K562 (cell line): ENCODE measurements around the gene ARSA. TPM values are rescaled to one million over a fixed set of nuclear protein-coding genes. Genes with fewer than 3 reads are reported as not detected.

Experiments
- CREM ChIP-seq: IDR thresholded peaks from 2 replicates; pipeline ENCODE4 v1.6.1; 2014; ENCODE audit warnings: antibody characterized with exemption, low read depth
- ELF1 ChIP-seq: fragments of 200-800 bp; sonication (Bioruptor generic); IDR thresholded peaks from 2 replicates; pipeline ENCODE4 v1.6.1; 2016; ENCODE audit warnings: missing genetic modification characterization, missing compliant biosample characterization
- ESRRA ChIP-seq: fragments of 450-650 bp; IDR thresholded peaks from 2 replicates; pipeline ENCODE4 v1.6.1; 2014; ENCODE audit warnings: low read depth, mild to moderate bottlenecking, moderate library complexity, borderline replicate concordance
- HCFC1 ChIP-seq: IDR thresholded peaks from 2 replicates; pipeline ENCODE4 v1.6.1; 2012; ENCODE audit warnings: low read depth, low read length, improper control_type of control experiment
- MEF2D ChIP-seq: conservative IDR thresholded peaks from 2 replicates; pipeline ENCODE4 v1.6.1; 2016; ENCODE audit warnings: low read depth, missing genetic modification characterization, missing compliant biosample characterization
- MTA1 ChIP-seq: fragments of 450-650 bp; IDR thresholded peaks from 2 replicates; pipeline ENCODE4 v1.6.1; 2017; ENCODE audit warnings: borderline replicate concordance
- NRF1 ChIP-seq, 2 experiments: fragments of 450-650 bp; IDR thresholded peaks in 1 of 2; conservative IDR thresholded peaks in 1 of 2; 2 replicates each; pipeline ENCODE4 v1.6.1; 2014; ENCODE audit warnings: mild to moderate bottlenecking in 2 of 2
- PHF20 ChIP-seq: fragments of 450-650 bp; IDR thresholded peaks from 2 replicates; pipeline ENCODE4 v1.6.1; 2018; ENCODE audit not compliant: partially characterized antibody
- POLR2G ChIP-seq: fragments of 200-400 bp; formaldehyde crosslinking; IDR thresholded peaks from 2 replicates; pipeline ENCODE4 v1.6.1; 2017; ENCODE audit warnings: low read depth, mild to moderate bottlenecking, antibody characterized with exemption, low read length, moderate library complexity
- RAD21 ChIP-seq, 2 experiments: fragments of 250-450 bp in 1 of 2; fragments of 450-650 bp in 1 of 2; sonication (Bioruptor Pico) in 1 of 2; formaldehyde crosslinking in 1 of 2; IDR thresholded peaks in 1 of 2; conservative IDR thresholded peaks in 1 of 2; 2 replicates each; pipeline versions ENCODE4 v1.4.0 to v1.8.0; 2020 to 2022; ENCODE audit warnings: mild to moderate bottlenecking in 2 of 2, moderate library complexity in 1 of 2
- RBFOX2 ChIP-seq: fragments of 200-400 bp; formaldehyde crosslinking; IDR thresholded peaks from 2 replicates; pipeline ENCODE4 v1.6.1; 2017; ENCODE audit warnings: low read depth, mild to moderate bottlenecking, low read length, moderate library complexity
- TAF1 ChIP-seq: IDR thresholded peaks from 2 replicates; pipeline ENCODE4 v1.6.1; 2011; ENCODE audit warnings: mild to moderate bottlenecking, low read length, moderate library complexity; ENCODE audit not compliant: insufficient read depth, control insufficient read depth, severe bottlenecking; ENCODE audit errors: extremely low read depth
- TAF7 ChIP-seq: fragments of 450-650 bp; IDR thresholded peaks from 2 replicates; pipeline ENCODE4 v1.6.1; 2016; ENCODE audit warnings: missing genetic modification characterization, missing compliant biosample characterization
- ZNF232 ChIP-seq: sonication (generic); formaldehyde crosslinking; IDR thresholded peaks from 2 replicates; pipeline ENCODE4 v1.8.0; 2022; ENCODE audit warnings: mild to moderate bottlenecking, missing genetic modification reagents
- ZNF3 ChIP-seq: fragments of 250-450 bp; sonication (Bioruptor Pico); IDR thresholded peaks from 2 replicates; pipeline ENCODE4 v1.5.0; 2021; ENCODE audit warnings: mild to moderate bottlenecking, moderate library complexity
- ZNF311 ChIP-seq: fragments of 250-450 bp; sonication (Bioruptor Pico); IDR thresholded peaks from 2 replicates; pipeline ENCODE4 v1.4.0; 2020; ENCODE audit warnings: mild to moderate bottlenecking, moderate library complexity
- ZSCAN32 ChIP-seq: fragments of 450-650 bp; formaldehyde crosslinking; IDR thresholded peaks from 2 replicates; pipeline ENCODE4 v1.4.0; 2020; ENCODE audit warnings: mild to moderate bottlenecking, moderate library complexity
- polyA plus RNA-seq, 8 experiments: library from polyadenylated mRNA; depleted of rRNA in 4 of 8; stranded (reverse) in 5 of 8; unstranded in 3 of 8; fragments of >200 nt; fragmentation: Nextera tagmentation in 2 of 8; fragmentation: Illumina TruSeq in 1 of 8; extraction: Ambion mirVana in 2 of 8; extraction: Trizol in 1 of 8; gene quantifications; 2 replicates each; pipeline versions ENCODE4 v1.2.1 to v1.2.3, GENCODE V29; 2011 to 2014; ENCODE audit warnings: inconsistent platforms in 1 of 8, missing spikeins in 1 of 8
- total RNA-seq, 7 experiments: library from RNA; depleted of rRNA in 6 of 7; stranded (reverse); fragments of >200 nt in 6 of 7; fragmentation: Illumina TruSeq in 2 of 7; extraction: Trizol in 2 of 7; gene quantifications; 2 replicates each; pipeline versions ENCODE4 v1.2.1 to v1.2.3, GENCODE V29; 2011 to 2021; ENCODE audit warnings: low replicate concordance in 1 of 7
- TF ChIP-seq, protein P1 (sequence below): fragments of 250-450 bp; sonication (Bioruptor Pico); IDR thresholded peaks from 2 replicates; pipeline ENCODE4 v1.6.1; 2021; ENCODE audit warnings: mild to moderate bottlenecking
- TF ChIP-seq, protein P2 (sequence below): fragments of 450-650 bp; IDR thresholded peaks from 2 replicates; pipeline ENCODE4 v1.6.1; 2017; ENCODE audit warnings: mild to moderate bottlenecking, moderate library complexity
- TF ChIP-seq, protein P3 (sequence below), 2 experiments: IDR thresholded peaks; 2 replicates each; pipeline ENCODE4 v1.6.1; 2011; ENCODE audit warnings: borderline replicate concordance in 1 of 2, control low read depth in 1 of 2, low read depth in 1 of 2, low read length in 1 of 2, mild to moderate bottlenecking in 1 of 2, mixed read lengths in 1 of 2, moderate library complexity in 1 of 2; ENCODE audit not compliant: insufficient read depth in 1 of 2, insufficient read length in 1 of 2, poor library complexity in 1 of 2, severe bottlenecking in 1 of 2; ENCODE audit errors: extremely low read depth in 1 of 2
- TF ChIP-seq, protein P4 (sequence below): fragments of 250-450 bp; sonication (Bioruptor Pico); IDR thresholded peaks from 2 replicates; pipeline ENCODE4 v1.8.0; 2022; ENCODE audit warnings: inconsistent platforms, mild to moderate bottlenecking, moderate library complexity, borderline replicate concordance

Gene ARSA
- total and polyA plus RNA-seq, 9 of the 15 experiments (the other 6 are each of a cell fraction or from before 2014, with no cell fraction given), result 0.32 to 10.9 (median 1.8) TPM; not detected in 1

DNA sequence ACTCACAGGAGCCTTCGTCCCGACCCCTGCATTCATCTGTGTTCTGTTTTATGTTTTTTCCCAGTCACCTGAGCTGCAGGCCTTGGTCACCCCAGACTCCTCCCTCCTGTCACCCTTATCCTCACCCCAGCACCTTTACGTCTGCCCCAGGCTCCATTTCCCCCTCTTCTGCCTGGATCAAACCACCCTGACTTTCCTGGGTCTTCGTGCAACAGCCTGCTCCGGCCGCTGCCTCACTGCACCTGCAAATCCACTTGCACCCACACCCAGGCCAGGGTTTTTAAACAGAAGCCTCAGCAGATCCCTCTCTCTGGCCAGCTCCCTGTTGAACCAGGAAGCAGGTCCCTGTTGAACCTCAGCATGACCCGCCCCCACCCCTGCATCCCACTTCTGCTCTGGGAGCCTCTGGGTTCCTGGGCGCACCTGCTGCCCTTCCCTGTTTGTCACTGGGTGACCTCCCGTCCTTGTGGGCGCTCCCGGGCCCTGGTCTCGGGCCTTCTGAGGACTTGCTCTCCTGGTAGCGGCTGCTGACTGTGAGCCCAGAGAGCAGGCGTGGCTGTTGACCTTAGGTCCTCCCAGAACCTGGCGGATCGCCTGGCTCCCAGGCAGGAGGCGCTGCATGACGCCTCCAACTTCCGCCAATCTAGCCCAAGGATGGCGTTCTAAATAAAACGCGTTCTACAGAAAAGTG is 14.5 kb downstream of the ARSA start (continued):
- TF ChIP-seq, protein P1, sequence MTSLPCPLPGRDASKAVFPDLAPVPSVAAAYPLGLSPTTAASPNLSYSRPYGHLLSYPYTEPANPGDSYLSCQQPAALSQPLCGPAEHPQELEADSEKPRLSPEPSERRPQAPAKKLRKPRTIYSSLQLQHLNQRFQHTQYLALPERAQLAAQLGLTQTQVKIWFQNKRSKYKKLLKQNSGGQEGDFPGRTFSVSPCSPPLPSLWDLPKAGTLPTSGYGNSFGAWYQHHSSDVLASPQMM (CRISPR knock-in tag), result no peak
- TF ChIP-seq ZNF232 (CRISPR knock-in tag), result no peak
- TF ChIP-seq, protein P2, sequence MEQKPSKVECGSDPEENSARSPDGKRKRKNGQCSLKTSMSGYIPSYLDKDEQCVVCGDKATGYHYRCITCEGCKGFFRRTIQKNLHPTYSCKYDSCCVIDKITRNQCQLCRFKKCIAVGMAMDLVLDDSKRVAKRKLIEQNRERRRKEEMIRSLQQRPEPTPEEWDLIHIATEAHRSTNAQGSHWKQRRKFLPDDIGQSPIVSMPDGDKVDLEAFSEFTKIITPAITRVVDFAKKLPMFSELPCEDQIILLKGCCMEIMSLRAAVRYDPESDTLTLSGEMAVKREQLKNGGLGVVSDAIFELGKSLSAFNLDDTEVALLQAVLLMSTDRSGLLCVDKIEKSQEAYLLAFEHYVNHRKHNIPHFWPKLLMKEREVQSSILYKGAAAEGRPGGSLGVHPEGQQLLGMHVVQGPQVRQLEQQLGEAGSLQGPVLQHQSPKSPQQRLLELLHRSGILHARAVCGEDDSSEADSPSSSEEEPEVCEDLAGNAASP, result peak; percentile 59; the same call in 1 of the 2 replicates
- peak; percentile 25 for TF ChIP-seq TAF1
- peak; percentile 75 for TF ChIP-seq ELF1
- TF ChIP-seq RAD21 (CRISPR knock-in tag; conservative IDR thresholded peaks at IDR 0.05 in 1 of 2, IDR thresholded peaks at IDR 0.05 in 1 of 2), result 0 out of 4 replicates have a peak, but pooled peaks of 1 of the 2 experiments have one; percentile 4
- TF ChIP-seq MEF2D (tag), result no peak
- peak; percentile 72 for TF ChIP-seq POLR2G
- TF ChIP-seq, protein P3, sequence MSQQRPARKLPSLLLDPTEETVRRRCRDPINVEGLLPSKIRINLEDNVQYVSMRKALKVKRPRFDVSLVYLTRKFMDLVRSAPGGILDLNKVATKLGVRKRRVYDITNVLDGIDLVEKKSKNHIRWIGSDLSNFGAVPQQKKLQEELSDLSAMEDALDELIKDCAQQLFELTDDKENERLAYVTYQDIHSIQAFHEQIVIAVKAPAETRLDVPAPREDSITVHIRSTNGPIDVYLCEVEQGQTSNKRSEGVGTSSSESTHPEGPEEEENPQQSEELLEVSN (IDR thresholded peaks at IDR 0.05; ENCODE audit: borderline replicate concordance in 1 of 2, extremely low read depth in 1 of 2, insufficient read depth in 1 of 2, insufficient read length in 1 of 2, low read depth in 1 of 2, low read length in 1 of 2, poor library complexity in 1 of 2, severe bottlenecking in 1 of 2), result peak in 1 of 2 experiments; percentile 34
- TF ChIP-seq, protein P4, sequence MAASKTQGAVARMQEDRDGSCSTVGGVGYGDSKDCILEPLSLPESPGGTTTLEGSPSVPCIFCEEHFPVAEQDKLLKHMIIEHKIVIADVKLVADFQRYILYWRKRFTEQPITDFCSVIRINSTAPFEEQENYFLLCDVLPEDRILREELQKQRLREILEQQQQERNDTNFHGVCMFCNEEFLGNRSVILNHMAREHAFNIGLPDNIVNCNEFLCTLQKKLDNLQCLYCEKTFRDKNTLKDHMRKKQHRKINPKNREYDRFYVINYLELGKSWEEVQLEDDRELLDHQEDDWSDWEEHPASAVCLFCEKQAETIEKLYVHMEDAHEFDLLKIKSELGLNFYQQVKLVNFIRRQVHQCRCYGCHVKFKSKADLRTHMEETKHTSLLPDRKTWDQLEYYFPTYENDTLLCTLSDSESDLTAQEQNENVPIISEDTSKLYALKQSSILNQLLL (CRISPR knock-in tag), result no peak
- peak; percentile 54; the same call in 1 of the 2 replicates for TF ChIP-seq MTA1
- TF ChIP-seq NRF1 (conservative IDR thresholded peaks at IDR 0.05 in 1 of 2, IDR thresholded peaks at IDR 0.05 in 1 of 2), result peak; percentile 37 to 39; a peak in 3 of 4 replicates
- 0 out of 2 replicates have a peak, but pooled peaks have one; percentile 14 for TF ChIP-seq TAF7 (tag)
- peak; percentile 56; the same call in 1 of the 2 replicates for TF ChIP-seq RBFOX2
- TF ChIP-seq PHF20, result peak; percentile 39
- TF ChIP-seq HCFC1, result peak; percentile 66
- TF ChIP-seq ZNF311 (CRISPR knock-in tag), result no peak
- no peak for TF ChIP-seq ZSCAN32 (CRISPR knock-in tag)
- peak; percentile 86 for TF ChIP-seq CREM
- TF ChIP-seq ZNF3, result no peak
- TF ChIP-seq ESRRA, result peak; percentile 42; the same call in 1 of the 2 replicates
